HG03565 (cell line): ENCODE data around the gene SERPINB4.
A peak's percentile ranks its signal among the peaks of the same experiment; 100 is the strongest.
"Not testable (repeated sequence)": the region's sequence is repeated elsewhere in the genome, so short reads cannot be mapped to it uniquely, and the experiment has no call there.

Experiments used
- ATAC-seq: cut with Tn5 transposase; IDR thresholded peaks from one replicate; pipeline ENCODE4 v1.9.1; 2021; ENCODE audit warnings: mild to moderate bottlenecking, moderate library complexity; ENCODE audit not compliant: unreplicated experiment

The SERPINB4 gene

GRCh38 chr18:63644142-63644541, at the start of gene SERPINB4:
Gene SERPINB4 (minus strand): TSS chr18:63644256. CDS start chr18:63643577, 679 bp downstream.
- not testable (repeated sequence) for ATAC-seq

- no peak for ATAC-seq
Measured at GRCh38 chr18:63689064-63689463, 45.0 kb upstream of the SERPINB4 start.

- no peak for ATAC-seq
Measured at GRCh38 chr18:63686871-63687270, 42.8 kb upstream of the SERPINB4 start.

- ATAC-seq, result no peak
Measured at GRCh38 chr18:63684718-63685117, 40.7 kb upstream of the SERPINB4 start.

GRCh38 chr18:63683890-63684289, 39.8 kb upstream of the SERPINB4 start:
- no peak for ATAC-seq

GRCh38 chr18:63683152-63683551, 39.1 kb upstream of the SERPINB4 start:
- no peak for ATAC-seq

GRCh38 chr18:63681449-63682340, 37.6 kb upstream of the SERPINB4 start:
- no peak for ATAC-seq

GRCh38 chr18:63679820-63680606, 36.0 kb upstream of the SERPINB4 start:
- no peak for ATAC-seq

GRCh38 chr18:63677500-63678225, 33.6 kb upstream of the SERPINB4 start:
- ATAC-seq, result no peak

GRCh38 chr18:63676526-63677323, 32.7 kb upstream of the SERPINB4 start:
- peak; percentile 80 for ATAC-seq

GRCh38 chr18:63664571-63664970, 20.5 kb upstream of the SERPINB4 start:
- no peak for ATAC-seq

GRCh38 chr18:63661750-63662149, 17.7 kb upstream of the SERPINB4 start, which contains the start of gene SERPINB3:
Gene SERPINB3 (minus strand): TSS chr18:63661893. CDS start chr18:63661216, 677 bp downstream.
- not testable (repeated sequence) for ATAC-seq

GRCh38 chr18:63658920-63659319, 14.9 kb upstream of the SERPINB4 start:
- not testable (repeated sequence) for ATAC-seq

- not testable (repeated sequence) for ATAC-seq
Measured at GRCh38 chr18:63650271-63650670, 6.2 kb upstream of the SERPINB4 start.

GRCh38 chr18:63648241-63648640, 4.2 kb upstream of the SERPINB4 start:
- ATAC-seq, result no peak

GRCh38 chr18:63646936-63647335, 2.9 kb upstream of the SERPINB4 start:
- no peak for ATAC-seq

GRCh38 chr18:63644694-63645093, 638 bp upstream of the SERPINB4 start:
- not testable (repeated sequence) for ATAC-seq

- not testable (repeated sequence) for ATAC-seq
Measured at GRCh38 chr18:63642668-63643356, 1.2 kb downstream of the SERPINB4 start.

- ATAC-seq, result not testable (repeated sequence)
Measured at GRCh38 chr18:63641157-63641680, 2.8 kb downstream of the SERPINB4 start.
